PC-9 (cell line): ENCODE results near the gene UTP14C. TPM values are rescaled to one million over a fixed set of nuclear protein-coding genes. Genes with fewer than 3 reads are reported as not detected.
A peak's percentile ranks its signal among the peaks of the same experiment; 100 is the strongest.

Experiments used
- Bru-seq: library from RNA; stranded (reverse); fragments of 400-500 nt; gene quantifications from one replicate; lab custom pipeline; 2021; lab: Mats Ljungman, UMichigan
- BruChase-seq, 2 experiments: library from RNA; stranded (reverse); fragments of 400-500 nt; gene quantifications; one replicate each; lab custom pipeline; 2021; lab: Mats Ljungman, UMichigan
- BruUV-seq: library from RNA; stranded (reverse); fragments of 400-500 nt; replicated peaks from 2 replicates; lab custom pipeline; 2021; lab: Mats Ljungman, UMichigan
- CTCF ChIA-PET: fragments of 300-600 bp; sonication (Branson Sonifier 250); formaldehyde crosslinking; loops from one replicate; lab custom pipeline; 2022; ENCODE audit warnings: antibody characterized with exemption; lab: Charles Lee
- POLR2A ChIA-PET: fragments of 300-600 bp; sonication (Branson Sonifier 250); formaldehyde crosslinking; loops from one replicate; lab custom pipeline; 2022; ENCODE audit warnings: antibody characterized with exemption; ENCODE audit not compliant: unreplicated experiment; lab: Charles Lee
- DNase-seq, 2 experiments: peaks; one replicate each; pipeline versions ENCODE4 v3.0.0 to v3.0.0-alpha.2; 2015 to 2022; ENCODE audit warnings: mixed read lengths in 1 of 2
- H2AFZ ChIP-seq: fragments of 200-600 bp; sonication (generic); 2 replicates; pipeline ENCODE4 v1.8.1; 2017; ENCODE audit warnings: antibody characterized with exemption
- H3F3A ChIP-seq: fragments of 200-600 bp; sonication (generic); 2 replicates; pipeline ENCODE4 v1.8.1; 2017; ENCODE audit warnings: antibody characterized with exemption, mild to moderate bottlenecking, low read depth; ENCODE audit not compliant: insufficient read depth
- H3K27ac ChIP-seq: fragments of 200-600 bp; sonication (generic); 2 replicates; pipeline ENCODE4 v1.6.1; 2016; ENCODE audit warnings: mixed run types
- H3K27me3 ChIP-seq: fragments of 200-600 bp; sonication (generic); 2 replicates; pipeline ENCODE4 v1.6.1; 2016; ENCODE audit warnings: low read depth, mixed run types; ENCODE audit not compliant: insufficient read depth
- H3K36me3 ChIP-seq: fragments of 200-600 bp; sonication (generic); 2 replicates; pipeline ENCODE4 v1.6.1; 2016; ENCODE audit warnings: low read depth, mixed run types
- H3K4me1 ChIP-seq: fragments of 200-600 bp; sonication (generic); replicated peaks from 2 replicates; pipeline ENCODE4 v1.6.1; 2016; ENCODE audit warnings: mixed run types; ENCODE audit not compliant: insufficient read depth
- H3K4me2 ChIP-seq: fragments of 200-600 bp; sonication (generic); 2 replicates; pipeline ENCODE4 v1.6.1; 2017; ENCODE audit warnings: mixed run types
- H3K4me3 ChIP-seq: fragments of 200-600 bp; sonication (generic); 2 replicates; pipeline ENCODE4 v1.6.1; 2016; ENCODE audit warnings: mixed run types
- H3K79me2 ChIP-seq: fragments of 200-600 bp; sonication (generic); 2 replicates; pipeline ENCODE4 v1.6.1; 2017; ENCODE audit warnings: low read depth, mixed run types
- H3K9me2 ChIP-seq: fragments of 200-600 bp; sonication (generic); 2 replicates; pipeline ENCODE4 v1.8.1; 2017; ENCODE audit warnings: mild to moderate bottlenecking; ENCODE audit not compliant: insufficient read depth
- H3K9me3 ChIP-seq: fragments of 200-600 bp; sonication (generic); 2 replicates; pipeline ENCODE4 v1.8.1; 2016; ENCODE audit warnings: low read depth; ENCODE audit not compliant: insufficient read depth
- H4K20me1 ChIP-seq: fragments of 200-600 bp; sonication (generic); 2 replicates; pipeline ENCODE4 v1.8.1; 2017; ENCODE audit not compliant: insufficient read depth
- EZH2 ChIP-seq: fragments of 200-600 bp; sonication (generic); IDR thresholded peaks from 2 replicates; pipeline ENCODE4 v1.8.0; 2017; ENCODE audit warnings: antibody characterized with exemption, low read depth
- intact Hi-C: fragments of 100-400 bp; cut with micrococcal nuclease; formaldehyde crosslinking; loops from one replicate; pipeline ENCODE4 v1.10.0; 2022; ENCODE audit not compliant: unreplicated experiment
- long read RNA-seq: library from polyadenylated mRNA; stranded (forward); transcript quantifications from one replicate; pipeline ENCODE4 v2.0.0, GENCODE V29; 2022
- total RNA-seq: library from RNA; stranded (reverse); gene quantifications from 2 replicates; pipeline ENCODE4 v1.2.3, GENCODE V29; 2021
- TF ChIP-seq, protein P1 (sequence below): fragments of 200-600 bp; sonication (generic); conservative IDR thresholded peaks from 2 replicates; pipeline ENCODE4 v1.6.1; 2017; ENCODE audit warnings: mixed run types, antibody characterized with exemption, mild to moderate bottlenecking, moderate library complexity

The UTP14C gene, protein sequence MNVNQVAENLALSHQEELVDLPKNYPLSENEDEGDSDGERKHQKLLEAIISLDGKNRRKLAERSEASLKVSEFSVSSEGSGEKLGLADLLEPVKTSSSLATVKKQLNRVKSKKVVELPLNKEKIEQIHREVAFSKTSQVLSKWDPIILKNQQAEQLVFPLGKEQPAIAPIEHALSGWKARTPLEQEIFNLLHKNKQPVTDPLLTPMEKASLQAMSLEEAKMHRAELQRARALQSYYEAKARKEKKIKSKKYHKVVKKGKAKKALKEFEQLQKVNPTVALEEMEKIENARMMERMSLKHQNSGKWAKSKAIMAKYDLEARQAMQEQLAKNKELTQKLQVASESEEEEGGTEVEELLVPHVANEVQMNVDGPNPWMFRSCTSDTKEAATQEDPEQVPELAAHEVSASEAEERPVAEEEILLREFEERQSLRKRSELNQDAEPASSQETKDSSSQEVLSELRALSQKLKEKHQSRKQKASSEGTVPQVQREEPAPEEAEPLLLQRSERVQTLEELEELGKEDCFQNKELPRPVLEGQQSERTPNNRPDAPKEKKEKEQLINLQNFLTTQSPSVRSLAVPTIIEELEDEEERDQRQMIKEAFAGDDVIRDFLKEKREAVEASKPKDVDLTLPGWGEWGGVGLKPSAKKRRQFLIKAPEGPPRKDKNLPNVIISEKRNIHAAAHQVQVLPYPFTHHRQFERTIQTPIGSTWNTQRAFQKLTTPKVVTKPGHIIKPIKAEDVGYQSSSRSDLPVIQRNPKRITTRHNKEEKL
- total RNA-seq (5.8 and 11.4 TPM in 2 replicates), Bru-seq, nascent RNA (percentile 67 among the genes with signal in this experiment), BruChase-seq, experiment 1, labeled RNA remaining after a 2-hour chase (percentile 90 among the genes with signal in this experiment), BruChase-seq, experiment 2, labeled RNA remaining after a 6-hour chase (percentile 93 among the genes with signal in this experiment)
- long read RNA-seq, partial matches to known transcripts = 0 of 2 reads
- long read RNA-seq, other reads (novel, unspliced or antisense) = 2 of 2 reads

DNA sequence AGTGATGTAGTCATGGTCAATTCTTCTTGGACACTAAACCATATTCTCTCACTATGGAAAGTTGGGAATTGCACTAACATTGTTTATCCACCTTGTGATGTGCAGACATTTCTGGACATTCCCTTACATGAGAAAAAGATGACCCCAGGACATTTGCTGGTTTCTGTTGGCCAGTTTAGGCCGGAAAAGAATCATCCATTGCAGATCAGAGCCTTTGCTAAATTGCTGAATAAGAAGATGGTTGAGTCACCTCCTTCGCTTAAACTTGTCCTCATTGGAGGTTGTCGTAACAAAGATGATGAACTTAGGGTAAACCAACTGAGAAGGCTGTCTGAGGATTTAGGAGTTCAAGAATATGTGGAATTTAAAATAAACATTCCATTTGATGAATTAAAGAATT is at the start of gene UTP14C:
Gene UTP14C, plus strand, starts transcription at position 211 of the 400 bp plus-strand sequence. CDS start 4,114 bp downstream, outside the sequence.
- peaks cover 3% of the 10 kb centered on the region; the same call in 1 of the 2 replicates for H3K79me2 ChIP-seq
- POLR2A ChIA-PET = no interaction called here
- H3K27me3 ChIP-seq = no peaks in the 10 kb centered on the region
- H4K20me1 ChIP-seq = no peaks in the 10 kb centered on the region
- no TSS peak for BruUV-seq
- intact Hi-C loops = no loop called here
- no peaks in the 10 kb centered on the region for H3F3A ChIP-seq
- H2AFZ ChIP-seq = no peak within 1 kb of the TSS
- H3K4me1 ChIP-seq = no peaks in the 10 kb centered on the region
- H3K9me2 ChIP-seq = no peaks in the 10 kb centered on the region
- H3K9me3 ChIP-seq = peaks cover 11% of the 10 kb centered on the region; the same call in 1 of the 2 replicates
- H3K4me3 ChIP-seq = no peak within 1 kb of the TSS
- CTCF ChIA-PET = interaction anchor here (0.6 kb wide), 1 partner anchor 899 kb away, joined by 3 read pairs; no protein-coding TSS in a partner anchor
- no peak for TF ChIP-seq EZH2
- TF ChIP-seq, protein P1, sequence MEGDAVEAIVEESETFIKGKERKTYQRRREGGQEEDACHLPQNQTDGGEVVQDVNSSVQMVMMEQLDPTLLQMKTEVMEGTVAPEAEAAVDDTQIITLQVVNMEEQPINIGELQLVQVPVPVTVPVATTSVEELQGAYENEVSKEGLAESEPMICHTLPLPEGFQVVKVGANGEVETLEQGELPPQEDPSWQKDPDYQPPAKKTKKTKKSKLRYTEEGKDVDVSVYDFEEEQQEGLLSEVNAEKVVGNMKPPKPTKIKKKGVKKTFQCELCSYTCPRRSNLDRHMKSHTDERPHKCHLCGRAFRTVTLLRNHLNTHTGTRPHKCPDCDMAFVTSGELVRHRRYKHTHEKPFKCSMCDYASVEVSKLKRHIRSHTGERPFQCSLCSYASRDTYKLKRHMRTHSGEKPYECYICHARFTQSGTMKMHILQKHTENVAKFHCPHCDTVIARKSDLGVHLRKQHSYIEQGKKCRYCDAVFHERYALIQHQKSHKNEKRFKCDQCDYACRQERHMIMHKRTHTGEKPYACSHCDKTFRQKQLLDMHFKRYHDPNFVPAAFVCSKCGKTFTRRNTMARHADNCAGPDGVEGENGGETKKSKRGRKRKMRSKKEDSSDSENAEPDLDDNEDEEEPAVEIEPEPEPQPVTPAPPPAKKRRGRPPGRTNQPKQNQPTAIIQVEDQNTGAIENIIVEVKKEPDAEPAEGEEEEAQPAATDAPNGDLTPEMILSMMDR = no peak
- DNase-seq = no peak
- no peak within 1 kb of the TSS for H3K4me2 ChIP-seq
- H3K27ac ChIP-seq = no peak within 1 kb of the TSS
- H3K36me3 ChIP-seq = peaks cover 49% of the 10 kb centered on the region

DNA sequence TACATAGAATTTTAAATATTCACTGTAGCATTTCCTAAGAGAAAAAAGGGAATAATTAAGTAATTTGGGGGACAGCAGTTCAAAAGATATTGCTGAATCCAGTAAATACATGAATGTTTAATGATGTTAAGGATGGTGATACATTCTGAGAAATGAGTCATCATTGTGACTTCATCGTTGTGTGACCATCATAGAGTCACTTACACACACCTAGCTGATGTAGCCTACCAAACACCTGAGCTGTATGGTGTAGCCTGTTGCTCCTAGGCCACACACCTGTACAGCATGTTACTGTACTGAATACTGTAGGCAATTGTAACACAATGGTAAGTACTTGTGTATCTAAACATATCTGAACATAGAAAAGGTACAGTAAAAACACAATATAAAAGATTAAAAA is 48.1 kb upstream of the UTP14C start:
- H3K9me2 ChIP-seq = no peaks in the 10 kb centered on the region
- intact Hi-C loops = no loop called here
- DNase-seq = no peak
- no peaks in the 10 kb centered on the region for H4K20me1 ChIP-seq
- H3K79me2 ChIP-seq = no peaks in the 10 kb centered on the region
- no peak overlapping the region for H2AFZ ChIP-seq
- CTCF ChIA-PET = no interaction called here
- TF ChIP-seq, protein P1 = no peak
- no peak for TF ChIP-seq EZH2
- H3K9me3 ChIP-seq = no peaks in the 10 kb centered on the region
- POLR2A ChIA-PET = no interaction called here
- no peak overlapping the region for H3K4me3 ChIP-seq
- no peaks in the 10 kb centered on the region for H3K36me3 ChIP-seq
- no peak overlapping the region for H3K27ac ChIP-seq
- BruUV-seq = no TSS peak
- H3F3A ChIP-seq = no peaks in the 10 kb centered on the region
- H3K4me2 ChIP-seq = no peak overlapping the region
- no peaks in the 10 kb centered on the region for H3K4me1 ChIP-seq
- H3K27me3 ChIP-seq = no peaks in the 10 kb centered on the region

DNA sequence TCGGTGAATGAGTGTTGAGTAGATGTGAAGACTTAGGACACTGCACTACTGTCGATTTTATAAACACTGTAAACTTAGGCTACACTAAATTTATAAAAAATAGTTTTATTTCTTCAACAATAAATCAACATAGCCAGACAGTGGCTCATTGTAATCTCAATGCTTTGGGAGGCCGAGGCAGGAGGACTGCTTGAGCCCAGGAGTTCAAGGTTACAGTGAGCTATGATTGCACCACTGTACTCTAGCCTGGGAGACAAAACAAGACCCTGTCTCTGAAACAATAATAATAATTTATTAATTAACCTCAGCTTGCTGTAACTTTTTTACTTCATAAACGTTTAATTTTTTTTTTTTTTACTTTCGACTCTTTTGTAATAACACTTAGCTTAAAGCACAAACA is 47.6 kb upstream of the UTP14C start:
- TF ChIP-seq EZH2 = no peak
- H3K27me3 ChIP-seq = no peaks in the 10 kb centered on the region
- H3K9me3 ChIP-seq = no peaks in the 10 kb centered on the region
- H3K36me3 ChIP-seq = no peaks in the 10 kb centered on the region
- no peaks in the 10 kb centered on the region for H3K4me1 ChIP-seq
- ChIA-PET CTCF (no interaction called here), POLR2A (no interaction called here)
- no peaks in the 10 kb centered on the region for H3K9me2 ChIP-seq
- no peak overlapping the region for H2AFZ ChIP-seq
- H3K4me3 ChIP-seq = no peak overlapping the region
- BruUV-seq = no TSS peak
- no peaks in the 10 kb centered on the region for H3K79me2 ChIP-seq
- intact Hi-C loops = no loop called here
- H3K4me2 ChIP-seq = no peak overlapping the region
- H4K20me1 ChIP-seq = no peaks in the 10 kb centered on the region
- no peak overlapping the region for H3K27ac ChIP-seq
- no peaks in the 10 kb centered on the region for H3F3A ChIP-seq
- no peak for DNase-seq
